Smooth muscle cell (in vitro differentiated cells): ENCODE results near the gene FAM120AOS. TPM values are rescaled to one million over a fixed set of nuclear protein-coding genes. Genes with fewer than 3 reads are reported as not detected.
"Not testable (repeated sequence)": the region's sequence is repeated elsewhere in the genome, so short reads cannot be mapped to it uniquely, and the experiment has no call there.

Experiments used
- DNase-seq: peaks from one replicate; lab custom pipeline; 2025; ENCODE audit not compliant: unreplicated experiment; lab: John Stamatoyannopoulos, UW
- H2AFZ ChIP-seq: fragments of 200-600 bp; sonication (generic); 2 replicates; pipeline ENCODE4 v1.6.0; 2016; ENCODE audit warnings: antibody characterized with exemption, low read depth, mild to moderate bottlenecking
- H3F3A ChIP-seq: fragments of 200-600 bp; sonication (generic); 2 replicates; pipeline ENCODE4 v1.6.0; 2017; ENCODE audit warnings: antibody characterized with exemption, low read depth
- H3K27ac ChIP-seq: fragments of 200-600 bp; sonication (generic); 2 replicates; pipeline ENCODE4 v1.5.1; 2016; ENCODE audit warnings: low read depth, mild to moderate bottlenecking
- H3K27me3 ChIP-seq: fragments of 200-600 bp; sonication (generic); 2 replicates; pipeline ENCODE4 v1.6.1; 2016; ENCODE audit warnings: low read depth, mild to moderate bottlenecking
- H3K36me3 ChIP-seq: fragments of 200-600 bp; sonication (generic); 2 replicates; pipeline ENCODE4 v1.5.1; 2016; ENCODE audit warnings: low read depth
- H3K4me1 ChIP-seq: fragments of 200-600 bp; sonication (generic); 2 replicates; pipeline ENCODE4 v1.5.1; 2016; ENCODE audit warnings: low read depth
- H3K4me2 ChIP-seq: fragments of 200-600 bp; sonication (generic); 2 replicates; pipeline ENCODE4 v1.6.0; 2016; ENCODE audit warnings: mild to moderate bottlenecking
- H3K4me3 ChIP-seq: fragments of 200-600 bp; sonication (generic); 2 replicates; pipeline ENCODE4 v1.5.1; 2016; ENCODE audit warnings: mild to moderate bottlenecking
- H3K79me2 ChIP-seq: fragments of 200-600 bp; sonication (generic); 2 replicates; pipeline ENCODE4 v1.6.0; 2016; ENCODE audit warnings: low read depth, mild to moderate bottlenecking
- H3K9ac ChIP-seq: fragments of 200-600 bp; sonication (generic); 2 replicates; pipeline ENCODE4 v1.6.0; 2016; ENCODE audit warnings: low read depth
- H3K9me3 ChIP-seq: fragments of 200-600 bp; sonication (generic); replicated peaks from 2 replicates; pipeline ENCODE4 v1.5.1; 2016; ENCODE audit warnings: low read depth
- H4K20me1 ChIP-seq: fragments of 200-600 bp; sonication (generic); 2 replicates; pipeline ENCODE4 v1.6.0; 2016; ENCODE audit warnings: low read depth
- CTCF ChIP-seq: fragments of 200-600 bp; sonication (generic); IDR thresholded peaks from 2 replicates; pipeline ENCODE4 v1.5.1; 2017; ENCODE audit warnings: borderline replicate concordance, mild to moderate bottlenecking, antibody characterized with exemption; ENCODE audit not compliant: insufficient read depth, poor library complexity, severe bottlenecking
- WGBS: methylation state at CpG from one replicate; pipeline ENCODE4 v1.1.7; 2016; ENCODE audit warnings: low lambda C conversion rate; 5-methylcytosine and 5-hydroxymethylcytosine counted together
- polyA plus RNA-seq: library from polyadenylated mRNA; unstranded; fragments of >200 nt; fragmentation: Nextera tagmentation; extraction: Ambion mirVana; gene quantifications from 2 replicates; pipeline ENCODE4 v1.2.1, GENCODE V29; 2016
- total RNA-seq: library from RNA; depleted of rRNA; stranded (reverse); fragments of >200 nt; gene quantifications from 2 replicates; pipeline ENCODE4 v1.2.3, GENCODE V29; 2014

Gene FAM120AOS
- total and polyA plus RNA-seq, 2 experiments from 2014 or later = 18.7 to 28.8 TPM

GRCh38 chr9:93440896-93441580 lies 12.3 kb downstream of the FAM120AOS start:
- Histone ChIP-seq H3K4me3 (no peak overlapping the region), H3K27ac (no peak overlapping the region), H3K9me3 (no peaks in the 10 kb centered on the region), H3F3A (peaks cover 6% of the 10 kb centered on the region), H4K20me1 (no peaks in the 10 kb centered on the region), H3K9ac (no peak overlapping the region), H3K79me2 (no peaks in the 10 kb centered on the region), H2AFZ (no peak overlapping the region), H3K27me3 (no peaks in the 10 kb centered on the region), H3K36me3 (no peaks in the 10 kb centered on the region), H3K4me1 (no peaks in the 10 kb centered on the region), H3K4me2 (no peak overlapping the region)
- 87% methylated on average over 8 of the region's 8 CpGs for WGBS
- TF ChIP-seq CTCF = no peak
- no peak for DNase-seq

- not testable (repeated sequence) for H2AFZ ChIP-seq, H3K9ac ChIP-seq
- WGBS = 92% methylated on average over 6 of the region's 6 CpGs
These were observed 14.1 kb downstream of the FAM120AOS start for GRCh38 chr9:93439301-93439700.

GRCh38 chr9:93437996-93438395 lies 15.4 kb downstream of the FAM120AOS start:
- no peak overlapping the region for H3K4me3 ChIP-seq
- TF ChIP-seq CTCF = no peak
- no peak for DNase-seq
- H3K9me3 ChIP-seq = no peaks in the 10 kb centered on the region
- H2AFZ ChIP-seq = no peak overlapping the region
- WGBS = 97% methylated on average over 2 of the region's 2 CpGs
- H3F3A ChIP-seq = peaks cover 3% of the 10 kb centered on the region
- no peaks in the 10 kb centered on the region for H4K20me1 ChIP-seq
- H3K27ac ChIP-seq = no peak overlapping the region
- H3K27me3 ChIP-seq = no peaks in the 10 kb centered on the region
- H3K79me2 ChIP-seq = no peaks in the 10 kb centered on the region
- H3K4me1 ChIP-seq = no peaks in the 10 kb centered on the region
- H3K4me2 ChIP-seq = no peak overlapping the region
- H3K36me3 ChIP-seq = no peaks in the 10 kb centered on the region
- no peak overlapping the region for H3K9ac ChIP-seq

More at GRCh38 chr9:93439301-93439700, 14.1 kb downstream of the FAM120AOS start:
- not testable (repeated sequence) for H3F3A ChIP-seq, H3K79me2 ChIP-seq, H3K4me3 ChIP-seq, H3K4me2 ChIP-seq, DNase-seq, H4K20me1 ChIP-seq, H3K27ac ChIP-seq, H3K27me3 ChIP-seq, H3K9me3 ChIP-seq, H3K36me3 ChIP-seq, H3K4me1 ChIP-seq

GRCh38 chr9:93436655-93437407 lies 16.6 kb downstream of the FAM120AOS start:
- TF ChIP-seq CTCF = no peak
- no peaks in the 10 kb centered on the region for H3K9me3 ChIP-seq
- H2AFZ ChIP-seq = no peak overlapping the region
- no peak for DNase-seq
- no peaks in the 10 kb centered on the region for H3K79me2 ChIP-seq
- H3K4me1 ChIP-seq = no peaks in the 10 kb centered on the region
- peaks cover under 1% of the 10 kb centered on the region for H3F3A ChIP-seq
- H3K27me3 ChIP-seq = no peaks in the 10 kb centered on the region
- no peak overlapping the region for H3K4me2 ChIP-seq
- no peak overlapping the region for H3K4me3 ChIP-seq
- H4K20me1 ChIP-seq = no peaks in the 10 kb centered on the region
- 95% methylated on average over 7 of the region's 7 CpGs for WGBS
- no peak overlapping the region for H3K27ac ChIP-seq
- H3K9ac ChIP-seq = no peak overlapping the region
- no peaks in the 10 kb centered on the region for H3K36me3 ChIP-seq
